Stomach (tissue), 9 donors: Measurements from ENCODE around the gene ONECUT2. TPM values are rescaled to one million over a fixed set of nuclear protein-coding genes. Genes with fewer than 3 reads are reported as not detected.

Experiments used
- DNase-seq, 2 donors: peaks; one replicate each; pipeline versions ENCODE4 v3.0.0 to v3.0.0-alpha.2; 2013 to 2019
- H3K27ac ChIP-seq, 5 donors: fragments of 200-600 bp in 4 of 5; sonication (generic) in 4 of 5; one replicate each; pipeline ENCODE4 v1.5.1; 2013 to 2019; ENCODE audit warnings: mild to moderate bottlenecking in 1 of 5, moderate library complexity in 1 of 5
- H3K27me3 ChIP-seq, 3 donors: fragments of 200-600 bp; sonication (generic); one replicate each; pipeline ENCODE4 v1.5.1; 2017 to 2019; ENCODE audit warnings: mixed run types in 1 of 3
- H3K36me3 ChIP-seq, 4 donors: fragments of 200-600 bp; sonication (generic); 1 replicate in 3 of 4; 2 replicates in 1 of 4; pipeline ENCODE4 v1.5.1; 2016 to 2019
- H3K4me1 ChIP-seq, 4 donors: fragments of 200-600 bp; sonication (generic); one replicate each; pipeline ENCODE4 v1.5.1; 2016 to 2019
- H3K4me3 ChIP-seq, 4 donors: fragments of 200-600 bp; sonication (generic) in 3 of 4; one replicate each; pipeline ENCODE4 v1.5.1; 2016 to 2019; ENCODE audit warnings: mild to moderate bottlenecking in 1 of 4
- H3K9me3 ChIP-seq, 4 donors: fragments of 200-600 bp; sonication (generic); one replicate each; pipeline ENCODE4 v1.5.1; 2016 to 2019
- EP300 ChIP-seq: sonication (generic); formaldehyde crosslinking; IDR thresholded peaks from one replicate; pipeline ENCODE4 v1.6.1; 2017; ENCODE audit warnings: antibody characterized with exemption
- POLR2A ChIP-seq, 4 donors: fragments of 450-650 bp; IDR thresholded peaks; one replicate each; pipeline ENCODE4 v1.6.1; 2016; ENCODE audit warnings: antibody characterized with exemption in 4 of 4, control low read depth in 2 of 4, mild to moderate bottlenecking in 1 of 4, moderate library complexity in 1 of 4
- POLR2AphosphoS5 ChIP-seq, 3 donors: sonication (generic); formaldehyde crosslinking; IDR thresholded peaks; one replicate each; pipeline ENCODE4 v1.6.1; 2016; ENCODE audit warnings: antibody characterized with exemption in 3 of 3
- WGBS, 5 donors: extraction: QIAGEN DNeasy Blood & Tissue Kit in 3 of 5; methylation state at CpG; one replicate each; pipeline versions ENCODE4 v1.1.5 to v1.1.7; 2013 to 2018; 5-methylcytosine and 5-hydroxymethylcytosine counted together
- intact Hi-C: fragments of 100-400 bp; cut with DNase I; formaldehyde crosslinking; loops from one replicate; pipeline ENCODE4 v1.15.1; 2023; ENCODE audit warnings: low total_unique reads
- polyA plus RNA-seq, 3 donors: library from polyadenylated mRNA; stranded (reverse); fragments of 200-250 nt; gene quantifications; one replicate each; pipeline ENCODE4 v1.2.3, GENCODE V29; 2013
- total RNA-seq, 5 donors: library from RNA; depleted of rRNA; stranded (reverse); fragments of >200 nt; gene quantifications; one replicate each; pipeline versions ENCODE4 v1.1.0 to v1.2.3, GENCODE V29; 2014 to 2016
- TF ChIP-seq, protein P1 (sequence below), 7 experiments: fragments of 450-650 bp in 4 of 7; fragments of 200-600 bp in 3 of 7; sonication (generic) in 3 of 7; IDR thresholded peaks; one replicate each; pipeline ENCODE4 v1.5.1; 2016 to 2019; ENCODE audit warnings: antibody characterized with exemption in 7 of 7, control low read depth in 2 of 7, mild to moderate bottlenecking in 1 of 7
- donor health status: healthy with polysubstance abuse.
- donor health status: Bipolar disorder and iron deficiency.
- donor health status: healthy.

ONECUT2 gene
- total and polyA plus RNA-seq, 8 donors = under 0.01 to 0.37 (median 0.07) TPM; not detected in 4

DNA sequence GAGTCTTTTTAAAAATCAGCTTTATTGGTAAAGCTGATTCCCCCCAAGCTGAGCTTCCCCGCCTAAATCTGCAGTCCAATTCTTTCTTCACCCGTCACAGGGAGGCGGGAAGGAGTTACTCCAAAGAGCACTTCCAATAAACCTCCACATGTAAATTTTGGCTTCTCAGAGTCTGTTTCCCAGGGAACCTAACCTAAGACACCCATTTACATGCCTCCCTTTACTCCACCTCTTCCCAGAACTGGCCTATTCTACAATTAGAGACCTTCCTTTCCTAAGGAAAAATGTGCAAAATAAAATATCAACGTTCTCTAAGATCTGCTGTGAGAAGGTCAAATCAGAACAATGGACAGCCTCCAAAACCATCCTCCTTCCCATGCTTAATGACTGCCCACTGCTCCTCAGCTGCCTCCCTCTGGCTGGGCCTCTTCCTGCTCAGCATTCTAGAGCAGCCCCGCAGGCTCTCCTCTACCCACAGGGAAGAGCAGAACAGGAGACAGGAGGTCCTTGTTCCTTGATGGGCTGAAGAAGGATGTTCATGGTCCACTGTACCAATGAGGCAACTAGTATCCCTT lies 63.6 kb downstream of the ONECUT2 start:
- TF ChIP-seq POLR2AphosphoS5 (IDR thresholded peaks at IDR 0.05) (no peak), POLR2A (IDR thresholded peaks at IDR 0.05) (no peak), EP300 (no peak)
- TF ChIP-seq, protein P1, sequence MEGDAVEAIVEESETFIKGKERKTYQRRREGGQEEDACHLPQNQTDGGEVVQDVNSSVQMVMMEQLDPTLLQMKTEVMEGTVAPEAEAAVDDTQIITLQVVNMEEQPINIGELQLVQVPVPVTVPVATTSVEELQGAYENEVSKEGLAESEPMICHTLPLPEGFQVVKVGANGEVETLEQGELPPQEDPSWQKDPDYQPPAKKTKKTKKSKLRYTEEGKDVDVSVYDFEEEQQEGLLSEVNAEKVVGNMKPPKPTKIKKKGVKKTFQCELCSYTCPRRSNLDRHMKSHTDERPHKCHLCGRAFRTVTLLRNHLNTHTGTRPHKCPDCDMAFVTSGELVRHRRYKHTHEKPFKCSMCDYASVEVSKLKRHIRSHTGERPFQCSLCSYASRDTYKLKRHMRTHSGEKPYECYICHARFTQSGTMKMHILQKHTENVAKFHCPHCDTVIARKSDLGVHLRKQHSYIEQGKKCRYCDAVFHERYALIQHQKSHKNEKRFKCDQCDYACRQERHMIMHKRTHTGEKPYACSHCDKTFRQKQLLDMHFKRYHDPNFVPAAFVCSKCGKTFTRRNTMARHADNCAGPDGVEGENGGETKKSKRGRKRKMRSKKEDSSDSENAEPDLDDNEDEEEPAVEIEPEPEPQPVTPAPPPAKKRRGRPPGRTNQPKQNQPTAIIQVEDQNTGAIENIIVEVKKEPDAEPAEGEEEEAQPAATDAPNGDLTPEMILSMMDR (IDR thresholded peaks at IDR 0.05) = no peak
- H3K9me3 ChIP-seq = no peaks in the 10 kb centered on the region
- H3K4me3 ChIP-seq = no peak overlapping the region
- WGBS, 5 donors = 53 to 84% (median 73%) methylated on average over 4 to 5 of the region's 5 CpGs
- H3K36me3 ChIP-seq = no peaks in the 10 kb centered on the region
- intact Hi-C loops = no loop called here
- DNase-seq = no peak
- H3K27me3 ChIP-seq = peaks cover 0 to 6% (median 0%) of the 10 kb centered on the region in 3 donors
- no peak overlapping the region for H3K27ac ChIP-seq
- H3K4me1 ChIP-seq = no peaks in the 10 kb centered on the region

DNA sequence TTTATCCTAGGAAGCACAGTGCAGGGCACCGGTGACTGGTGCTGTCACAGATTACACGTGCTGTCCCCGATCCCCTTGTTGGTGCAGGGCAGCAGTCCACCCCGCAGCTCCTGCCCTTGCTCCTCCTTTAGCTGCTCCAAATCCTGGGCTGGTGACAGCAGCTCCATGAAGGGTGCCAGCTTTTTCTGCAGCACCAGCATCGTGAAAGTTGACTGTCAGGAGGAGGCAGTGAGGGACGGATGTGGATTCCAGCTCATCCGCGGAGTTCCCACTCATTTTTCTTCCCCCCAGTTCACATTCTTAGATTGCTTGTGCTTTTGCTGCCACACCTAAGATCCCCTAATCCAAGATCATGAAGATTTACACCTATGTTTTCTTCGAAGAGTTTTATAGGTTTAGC lies 67.5 kb downstream of the ONECUT2 start:
- Histone ChIP-seq H3K27me3 (peaks cover 0 to 6% (median 2%) of the 10 kb centered on the region in 3 donors), H3K4me1 (no peaks in the 10 kb centered on the region), H3K9me3 (no peaks in the 10 kb centered on the region), H3K36me3 (no peaks in the 10 kb centered on the region), H3K4me3 (no peak overlapping the region), H3K27ac (no peak overlapping the region)
- intact Hi-C loops = no loop called here
- WGBS, 5 donors = 70 to 75% (median 72%) methylated on average over 9 of the region's 9 CpGs
- TF ChIP-seq POLR2AphosphoS5 (IDR thresholded peaks at IDR 0.05) = no peak
- TF ChIP-seq EP300 = no peak
- TF ChIP-seq, protein P1 (IDR thresholded peaks at IDR 0.05) = no peak
- TF ChIP-seq POLR2A (IDR thresholded peaks at IDR 0.05) = no peak
- DNase-seq = no peak

DNA sequence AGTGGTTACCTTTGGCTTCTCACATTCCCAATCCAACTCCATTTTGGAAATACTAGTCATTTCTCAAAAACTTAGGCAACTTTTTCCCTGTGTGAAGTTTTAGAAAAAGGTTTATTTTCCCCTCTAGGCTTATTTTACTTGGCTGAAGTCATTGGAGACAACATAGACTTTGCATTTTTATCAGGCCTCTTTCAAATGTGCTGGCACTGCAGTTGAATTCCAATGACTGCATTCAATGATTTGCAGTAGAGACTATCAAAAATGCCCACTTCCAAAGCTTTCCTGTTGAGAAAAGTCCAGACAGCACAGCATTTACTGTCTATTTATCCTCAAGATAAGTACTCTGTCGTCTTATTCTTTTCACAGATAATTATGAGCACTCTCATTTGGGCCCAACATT lies 70.1 kb downstream of the ONECUT2 start:
- no peaks in the 10 kb centered on the region for H3K36me3 ChIP-seq
- 35 to 59% (median 50%) methylated on average over 1 of the region's 1 CpG for WGBS, 5 donors
- TF ChIP-seq EP300 = no peak
- no peak for TF ChIP-seq POLR2AphosphoS5 (IDR thresholded peaks at IDR 0.05)
- no peak for TF ChIP-seq POLR2A (IDR thresholded peaks at IDR 0.05)
- TF ChIP-seq, protein P1 (IDR thresholded peaks at IDR 0.05) = no peak
- no peak overlapping the region for H3K27ac ChIP-seq
- intact Hi-C loops = no loop called here
- H3K9me3 ChIP-seq = no peaks in the 10 kb centered on the region
- DNase-seq = no peak
- no peaks in the 10 kb centered on the region for H3K4me1 ChIP-seq
- H3K4me3 ChIP-seq = no peak overlapping the region
- H3K27me3 ChIP-seq = peaks cover 0 to 10% (median 5%) of the 10 kb centered on the region in 3 donors

DNA sequence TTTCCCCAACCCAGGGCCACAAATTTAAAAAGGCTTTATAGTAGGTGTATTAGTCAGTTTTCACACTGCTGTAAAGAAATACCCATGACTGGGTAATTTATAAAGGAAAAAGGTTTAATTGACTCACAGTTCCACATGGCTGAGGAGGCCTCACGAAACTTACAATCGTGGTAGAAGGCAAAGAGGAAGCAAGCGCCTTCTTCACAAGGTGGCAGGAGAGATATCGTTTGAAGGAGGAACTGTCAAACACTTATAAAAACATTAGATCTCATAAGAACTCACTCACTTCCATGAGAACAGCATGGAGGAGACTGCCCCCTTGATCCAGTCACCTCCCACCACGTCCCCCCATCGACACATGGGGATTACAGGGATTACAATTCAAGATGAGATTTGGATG lies 80.9 kb downstream of the ONECUT2 start:
- intact Hi-C loops = no loop called here
- Histone ChIP-seq H3K27me3 (peaks cover 0 to 14% (median 0%) of the 10 kb centered on the region in 3 donors), H3K4me1 (no peaks in the 10 kb centered on the region), H3K27ac (no peak overlapping the region), H3K9me3 (no peaks in the 10 kb centered on the region), H3K36me3 (no peaks in the 10 kb centered on the region), H3K4me3 (no peak overlapping the region)
- DNase-seq = no peak
- TF ChIP-seq POLR2AphosphoS5 (IDR thresholded peaks at IDR 0.05) (no peak), EP300 (no peak), POLR2A (IDR thresholded peaks at IDR 0.05) (no peak)
- TF ChIP-seq, protein P1 (IDR thresholded peaks at IDR 0.05) = no peak
- 61 to 76% (median 72%) methylated on average over 6 of the region's 6 CpGs for WGBS, 5 donors
